GM19099 (cell line): ENCODE results near the gene PLCB3.

ENCODE experiments used
- POLR2A ChIP-seq: IDR thresholded peaks from 3 replicates; pipeline ENCODE4 v1.6.1; 2011; ENCODE audit warnings: low read depth; ENCODE audit not compliant: insufficient read length; ENCODE audit errors: extremely low read depth

The PLCB3 gene

GRCh38 chr11:64317325-64317960 lies 66.1 kb downstream of the PLCB3 start, which contains the start of gene TRMT112:
TRMT112 (minus strand) TSS chr11:64317559; CDS start chr11:64317526, 33 bp downstream.
- TF ChIP-seq POLR2A: peak; percentile 86

- peak; percentile 82 for TF ChIP-seq POLR2A
These were observed 66.8 kb downstream of the PLCB3 start, which contains the start of gene PRDX5 for GRCh38 chr11:64317961-64318765. PRDX5 (plus strand) TSS chr11:64318121; CDS start chr11:64318216, 95 bp downstream.
